Measurements from ENCODE around the gene AGO3. TPM values are rescaled to one million over a fixed set of nuclear protein-coding genes. Genes with fewer than 3 reads are reported as not detected.

AGO3 gene
- total and polyA plus RNA-seq, 2 of the 13 experiments (the other 11 are each of a cell fraction or from before 2014, with no cell fraction given), result 21.2 to 27.1 TPM

GRCh38 chr1:35882945-35883634 is 47.8 kb upstream of the AGO3 start, which contains the start of gene AGO1 (continued):
- TF ChIP-seq HNF1A (IDR thresholded peaks at IDR 0.05; ENCODE audit: low read depth) (no peak), HNF1A (CRISPR knock-in tag; IDR thresholded peaks at IDR 0.05; ENCODE audit: borderline replicate concordance) (no peak), CENPBD1 (CRISPR knock-in tag; IDR thresholded peaks at IDR 0.05; ENCODE audit: borderline replicate concordance, low read depth) (no peak), MLLT10 (CRISPR knock-in tag; IDR thresholded peaks at IDR 0.05) (no peak), NBN (conservative IDR thresholded peaks at IDR 0.05) (no peak), PITX1 (CRISPR knock-in tag; IDR thresholded peaks at IDR 0.05) (no peak), ZNF749 (CRISPR knock-in tag; IDR thresholded peaks at IDR 0.05; ENCODE audit: borderline replicate concordance) (no peak), FOSL2 (CRISPR knock-in tag; IDR thresholded peaks at IDR 0.05) (no peak), ZNF354B (CRISPR knock-in tag; IDR thresholded peaks at IDR 0.05) (no peak), ZNF512B (CRISPR knock-in tag; IDR thresholded peaks at IDR 0.05; ENCODE audit: borderline replicate concordance) (no peak), ARNTL (CRISPR knock-in tag; IDR thresholded peaks at IDR 0.05) (no peak), ZNF790 (CRISPR knock-in tag; IDR thresholded peaks at IDR 0.05; ENCODE audit: borderline replicate concordance) (no peak), PAXIP1 (CRISPR knock-in tag; conservative IDR thresholded peaks at IDR 0.05) (no peak; the same call in 1 of the 2 replicates), SNAPC2 (CRISPR knock-in tag; IDR thresholded peaks at IDR 0.05) (no peak), KDM5A (IDR thresholded peaks at IDR 0.05; ENCODE audit: borderline replicate concordance, low read length) (peak; percentile 25; the same call in 1 of the 2 replicates), ZNF556 (CRISPR knock-in tag; IDR thresholded peaks at IDR 0.05; ENCODE audit: borderline replicate concordance) (peak; percentile 49; the same call in 1 of the 2 replicates), NCOA5 (CRISPR knock-in tag; IDR thresholded peaks at IDR 0.05) (no peak)
